ENCODE results near the gene AMMECR1.

Gene AMMECR1

GRCh38 chrX:110226931-110227330, 91.0 kb downstream of the AMMECR1 start:
- intact Hi-C loops (cut with micrococcal nuclease), result no loop called here
- Mint-ChIP-seq H3K36me3 (ENCODE audit: low read depth) (peaks cover 10% of the 10 kb centered on the region), H3K27ac (no peak overlapping the region), H3K4me3 (no peak overlapping the region), H3K9me3 (no peaks in the 10 kb centered on the region), H3K27me3 (no peaks in the 10 kb centered on the region), H3K4me1 (ENCODE audit: low read depth) (peaks cover 12% of the 10 kb centered on the region)

DNA sequence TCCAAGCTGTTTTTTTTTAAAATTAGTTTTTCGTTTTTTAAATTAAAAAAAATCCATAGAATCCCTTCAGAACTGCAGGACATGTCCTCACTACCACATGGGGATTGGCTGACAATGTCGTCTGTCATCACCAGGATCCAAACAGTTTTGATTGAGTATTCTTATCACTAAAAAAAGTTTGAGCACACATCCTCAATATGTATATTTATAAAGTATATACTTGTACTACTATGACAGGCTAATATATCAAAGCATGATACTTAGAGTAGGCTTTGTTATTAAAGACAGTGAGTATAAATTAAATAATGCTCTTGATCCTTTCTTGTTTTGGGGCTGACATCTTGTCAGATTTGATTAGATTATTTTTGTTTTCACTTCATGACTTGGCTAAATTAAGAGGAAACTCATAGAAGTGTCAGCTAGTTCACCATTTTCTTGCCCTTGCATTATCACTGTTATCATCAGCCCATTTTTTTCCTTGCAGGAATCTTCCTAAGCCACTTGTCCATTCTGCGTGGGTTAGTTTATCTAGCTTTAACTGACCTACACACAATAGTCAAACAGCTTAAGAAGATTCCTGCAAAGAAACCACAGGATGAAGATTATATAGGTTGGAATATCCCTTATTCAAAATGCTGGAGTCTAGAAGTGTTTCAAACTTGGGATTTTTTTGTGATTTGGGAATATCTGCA, 92.8 kb downstream of the AMMECR1 start:
- intact Hi-C loops (cut with micrococcal nuclease), result no loop called here
- Mint-ChIP-seq H3K36me3 (ENCODE audit: low read depth) (no peaks in the 10 kb centered on the region), H3K27ac (no peak overlapping the region), H3K27me3 (no peaks in the 10 kb centered on the region), H3K4me1 (ENCODE audit: low read depth) (peaks cover 5% of the 10 kb centered on the region), H3K4me3 (no peak overlapping the region), H3K9me3 (no peaks in the 10 kb centered on the region)

- Mint-ChIP-seq H3K27ac (no peak overlapping the region), H3K4me3 (no peak overlapping the region), H3K9me3 (no peaks in the 10 kb centered on the region), H3K36me3 (ENCODE audit: low read depth) (no peaks in the 10 kb centered on the region), H3K4me1 (ENCODE audit: low read depth) (peaks cover 5% of the 10 kb centered on the region), H3K27me3 (no peaks in the 10 kb centered on the region)
- intact Hi-C loops (cut with micrococcal nuclease), result no loop called here
Measured at GRCh38 chrX:110222497-110223257, 95.2 kb downstream of the AMMECR1 start.

DNA sequence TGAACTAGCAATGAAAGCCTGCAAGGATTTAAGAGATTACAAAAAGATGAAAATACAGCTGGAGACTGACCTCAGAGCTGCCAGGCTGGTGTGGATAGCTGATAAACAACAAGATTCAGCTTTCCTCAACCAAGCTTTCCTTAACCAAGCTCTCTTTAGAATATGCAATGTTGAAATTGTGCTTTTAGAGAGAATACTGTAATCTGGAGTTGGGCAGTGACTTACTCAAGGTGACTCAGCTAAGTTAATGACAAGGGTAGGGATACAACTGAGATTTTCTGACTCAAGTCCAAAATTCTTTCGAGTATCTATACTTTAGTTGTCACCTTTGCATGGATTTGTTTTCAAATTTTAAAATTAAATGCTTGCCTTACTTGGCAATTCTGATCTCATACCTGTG, 98.0 kb downstream of the AMMECR1 start:
- intact Hi-C loops (cut with micrococcal nuclease), result loop anchor here (10.0 kb wide), 1 partner anchor 45 kb away; no protein-coding TSS in a partner anchor
- Mint-ChIP-seq H3K27me3 (no peaks in the 10 kb centered on the region), H3K9me3 (no peaks in the 10 kb centered on the region), H3K4me1 (ENCODE audit: low read depth) (peaks cover 10% of the 10 kb centered on the region), H3K36me3 (ENCODE audit: low read depth) (no peaks in the 10 kb centered on the region), H3K27ac (no peak overlapping the region), H3K4me3 (no peak overlapping the region)

DNA sequence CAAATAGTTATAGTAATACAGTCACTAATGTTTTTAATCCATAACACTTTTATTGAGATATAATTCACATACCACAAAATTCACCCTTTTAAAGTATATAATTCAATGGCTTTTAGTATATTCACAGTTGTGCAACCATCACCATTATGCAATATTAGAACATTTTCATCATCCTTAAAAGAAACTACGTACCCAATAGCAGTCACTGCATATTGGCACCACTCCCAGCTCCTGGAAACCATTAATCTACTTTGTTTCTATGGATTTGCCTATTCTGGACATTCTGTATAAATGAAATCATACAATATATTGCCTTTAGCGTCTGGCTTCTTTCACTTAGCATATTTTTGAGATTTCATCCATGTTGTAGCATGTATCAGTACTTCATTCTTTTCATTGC, 99.3 kb downstream of the AMMECR1 start:
- H3K27ac Mint-ChIP-seq, result no peak overlapping the region

GRCh38 chrX:110216027-110216426, 101.9 kb downstream of the AMMECR1 start:
- Mint-ChIP-seq H3K27ac (no peak overlapping the region), H3K36me3 (ENCODE audit: low read depth) (no peaks in the 10 kb centered on the region)
- intact Hi-C loops (cut with micrococcal nuclease), result loop anchor here (10.0 kb wide), 1 partner anchor 49 kb away; no protein-coding TSS in a partner anchor

More for the DNA sequence above, 99.3 kb downstream of the AMMECR1 start:
- no peaks in the 10 kb centered on the region for H3K27me3 Mint-ChIP-seq
- H3K9me3 Mint-ChIP-seq, result no peaks in the 10 kb centered on the region
- H3K36me3 Mint-ChIP-seq (ENCODE audit: low read depth), result no peaks in the 10 kb centered on the region
- no peak overlapping the region for H3K4me3 Mint-ChIP-seq
- peaks cover 10% of the 10 kb centered on the region for H3K4me1 Mint-ChIP-seq (ENCODE audit: low read depth)
- intact Hi-C loops (cut with micrococcal nuclease), result loop anchor here (10.0 kb wide), 1 partner anchor 46 kb away; no protein-coding TSS in a partner anchor

DNA sequence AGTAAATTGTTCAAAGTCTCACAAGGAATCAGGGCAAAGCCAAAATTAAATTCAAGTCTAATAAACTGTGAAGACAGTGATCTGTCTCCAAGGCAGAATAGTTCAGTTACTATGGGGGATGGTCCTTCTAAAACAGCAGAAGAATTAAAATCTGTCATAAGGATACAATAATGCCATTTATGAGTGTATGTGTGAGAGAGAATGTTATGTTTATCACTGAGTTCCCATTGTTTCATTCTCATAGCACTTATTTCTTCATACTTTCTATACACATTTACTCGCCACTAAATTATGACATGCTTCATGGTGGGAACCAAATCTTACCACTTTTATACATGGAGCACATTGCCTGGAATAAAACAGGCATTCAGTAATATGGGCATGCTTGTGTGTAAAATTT, 102.5 kb downstream of the AMMECR1 start:
- H3K4me3 Mint-ChIP-seq, result no peak overlapping the region
- H3K27me3 Mint-ChIP-seq, result no peaks in the 10 kb centered on the region
- H3K4me1 Mint-ChIP-seq (ENCODE audit: low read depth), result peaks cover 5% of the 10 kb centered on the region
- intact Hi-C loops (cut with micrococcal nuclease), result loop anchor here (10.0 kb wide), 1 partner anchor 49 kb away; no protein-coding TSS in a partner anchor
- H3K27ac Mint-ChIP-seq, result no peak overlapping the region
- H3K36me3 Mint-ChIP-seq (ENCODE audit: low read depth), result no peaks in the 10 kb centered on the region
- no peaks in the 10 kb centered on the region for H3K9me3 Mint-ChIP-seq

More at GRCh38 chrX:110216027-110216426, 101.9 kb downstream of the AMMECR1 start:
- Mint-ChIP-seq H3K27me3 (no peaks in the 10 kb centered on the region), H3K4me3 (no peak overlapping the region), H3K4me1 (ENCODE audit: low read depth) (peaks cover 5% of the 10 kb centered on the region), H3K9me3 (no peaks in the 10 kb centered on the region)

GRCh38 chrX:110214684-110215083, 103.2 kb downstream of the AMMECR1 start:
- no peaks in the 10 kb centered on the region for H3K9me3 Mint-ChIP-seq
- intact Hi-C loops (cut with micrococcal nuclease), result loop anchor here (10.0 kb wide), 1 partner anchor 50 kb away; no protein-coding TSS in a partner anchor
- H3K4me3 Mint-ChIP-seq, result no peak overlapping the region
- H3K27ac Mint-ChIP-seq, result no peak overlapping the region
- no peaks in the 10 kb centered on the region for H3K27me3 Mint-ChIP-seq
- peaks cover 5% of the 10 kb centered on the region for H3K4me1 Mint-ChIP-seq (ENCODE audit: low read depth)
- no peaks in the 10 kb centered on the region for H3K36me3 Mint-ChIP-seq (ENCODE audit: low read depth)

DNA sequence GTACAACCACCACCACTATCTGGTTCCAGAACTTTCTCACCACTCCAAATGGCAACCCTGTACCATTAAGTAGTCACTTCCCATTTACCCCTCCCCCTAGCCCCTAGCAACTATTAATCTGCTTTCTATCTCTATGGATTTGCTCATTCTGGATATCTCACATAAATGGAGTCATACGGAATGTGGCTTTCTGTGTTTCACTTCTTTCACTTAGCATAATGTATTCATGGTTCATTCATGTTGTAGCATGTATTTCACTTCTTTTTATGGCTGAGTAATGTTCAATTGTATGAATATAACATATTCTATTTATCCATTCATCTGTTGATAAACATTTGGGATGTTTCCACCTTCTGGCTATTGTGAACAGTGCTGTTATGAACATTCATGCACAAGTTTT, 104.7 kb downstream of the AMMECR1 start:
- intact Hi-C loops (cut with micrococcal nuclease), result loop anchor here (10.0 kb wide), 1 partner anchor 52 kb away; no protein-coding TSS in a partner anchor
- Mint-ChIP-seq H3K27ac (no peak overlapping the region), H3K4me1 (ENCODE audit: low read depth) (peaks cover 5% of the 10 kb centered on the region), H3K36me3 (ENCODE audit: low read depth) (no peaks in the 10 kb centered on the region), H3K4me3 (no peak overlapping the region), H3K27me3 (no peaks in the 10 kb centered on the region), H3K9me3 (no peaks in the 10 kb centered on the region)

GRCh38 chrX:110212299-110212698, 105.6 kb downstream of the AMMECR1 start:
- Mint-ChIP-seq H3K9me3 (no peaks in the 10 kb centered on the region), H3K36me3 (ENCODE audit: low read depth) (no peaks in the 10 kb centered on the region), H3K4me3 (no peak overlapping the region), H3K27ac (no peak overlapping the region), H3K4me1 (ENCODE audit: low read depth) (peaks cover 2% of the 10 kb centered on the region), H3K27me3 (no peaks in the 10 kb centered on the region)
- intact Hi-C loops (cut with micrococcal nuclease), result loop anchor here (10.0 kb wide), 1 partner anchor 53 kb away; no protein-coding TSS in a partner anchor

- Mint-ChIP-seq H3K4me3 (no peak overlapping the region), H3K9me3 (no peaks in the 10 kb centered on the region), H3K27ac (no peak overlapping the region), H3K27me3 (no peaks in the 10 kb centered on the region), H3K4me1 (ENCODE audit: low read depth) (no peaks in the 10 kb centered on the region), H3K36me3 (ENCODE audit: low read depth) (no peaks in the 10 kb centered on the region)
- intact Hi-C loops (cut with micrococcal nuclease), result loop anchor here (10.0 kb wide), 1 partner anchor 53 kb away; no protein-coding TSS in a partner anchor
Measured at GRCh38 chrX:110211340-110211739, 106.5 kb downstream of the AMMECR1 start.

- Mint-ChIP-seq H3K27ac (no peak overlapping the region), H3K36me3 (ENCODE audit: low read depth) (no peaks in the 10 kb centered on the region), H3K4me3 (no peak overlapping the region), H3K9me3 (no peaks in the 10 kb centered on the region), H3K4me1 (ENCODE audit: low read depth) (no peaks in the 10 kb centered on the region), H3K27me3 (no peaks in the 10 kb centered on the region)
- intact Hi-C loops (cut with micrococcal nuclease), result loop anchor here (10.0 kb wide), 1 partner anchor 54 kb away; no protein-coding TSS in a partner anchor
Measured at GRCh38 chrX:110210417-110211139, 107.3 kb downstream of the AMMECR1 start.

DNA sequence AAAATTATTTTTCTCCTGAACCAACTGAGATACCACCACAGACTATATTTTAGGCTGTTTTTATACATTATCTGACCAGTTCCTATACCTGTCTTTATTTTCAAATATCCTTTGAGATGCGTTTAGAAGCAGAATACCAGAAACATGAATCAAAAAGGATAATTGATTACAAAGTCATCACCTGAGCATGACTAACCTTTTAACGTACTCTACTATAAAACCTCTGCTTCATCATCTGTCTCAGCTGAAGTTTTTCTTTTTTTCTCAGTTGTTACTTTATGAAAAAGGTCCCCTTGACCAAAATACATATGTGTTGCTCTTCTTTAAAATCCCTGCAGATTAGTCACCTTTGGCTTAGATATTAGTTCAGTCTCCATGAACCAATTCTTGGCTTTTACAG, 109.8 kb downstream of the AMMECR1 start:
- Mint-ChIP-seq H3K4me1 (ENCODE audit: low read depth) (no peaks in the 10 kb centered on the region), H3K27me3 (no peaks in the 10 kb centered on the region), H3K9me3 (no peaks in the 10 kb centered on the region), H3K36me3 (ENCODE audit: low read depth) (no peaks in the 10 kb centered on the region), H3K4me3 (no peak overlapping the region), H3K27ac (no peak overlapping the region)
- intact Hi-C loops (cut with micrococcal nuclease), result no loop called here

Measured in dendritic cell treated with granulocyte-macrophage colony-stimulating factor and Interleukin-4, amounts not matched to agents 40 ng/mL and 50 ng/mL, for 4 days (primary cell).